HS-5 (cell line): ENCODE data around the gene ARHGEF5.
"Not testable (repeated sequence)": the region's sequence is repeated elsewhere in the genome, so short reads cannot be mapped to it uniquely, and the experiment has no call there.

Experiments
- DNase-seq: peaks from one replicate; pipeline ENCODE4 v3.0.0-alpha.2; 2012; ENCODE audit warnings: low read depth

Gene ARHGEF5

DNA sequence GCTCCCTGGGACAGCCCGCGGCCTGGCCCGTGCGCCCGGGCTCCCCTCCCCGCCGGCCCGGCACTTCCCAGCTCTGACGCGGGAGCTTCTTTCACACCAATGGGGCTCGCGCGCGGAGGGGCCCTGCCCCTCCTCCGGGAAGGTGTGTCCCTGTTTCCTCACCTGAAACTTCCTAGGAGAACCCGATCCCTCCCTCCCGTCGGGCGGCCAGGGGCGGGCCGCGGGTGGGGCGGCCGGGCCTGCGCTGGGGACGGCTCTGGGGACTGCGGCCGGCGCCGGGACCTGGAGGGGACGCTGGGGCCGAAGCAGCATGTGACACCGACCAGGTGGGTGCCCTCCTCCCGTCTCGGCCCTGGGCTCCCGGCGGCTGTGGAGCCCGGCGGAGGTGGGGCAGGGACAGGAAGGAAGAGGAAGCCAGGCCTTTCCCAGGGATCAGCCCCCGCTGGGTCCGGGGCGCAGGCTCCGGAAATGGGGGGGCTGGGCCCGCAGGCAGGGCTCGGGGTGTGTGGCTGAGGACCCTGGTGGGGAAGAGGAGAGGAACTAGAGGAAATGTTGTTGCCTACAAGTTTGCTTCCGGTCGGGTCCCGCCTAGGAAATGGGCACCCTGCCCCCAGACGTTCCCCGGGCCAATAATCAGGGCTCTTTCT lies at the start of gene ARHGEF5:
Gene ARHGEF5, plus strand, starts transcription at position 227 of the 647 bp plus-strand sequence. CDS start 7,268 bp downstream, outside the sequence.
- not testable (repeated sequence) for DNase-seq

DNA sequence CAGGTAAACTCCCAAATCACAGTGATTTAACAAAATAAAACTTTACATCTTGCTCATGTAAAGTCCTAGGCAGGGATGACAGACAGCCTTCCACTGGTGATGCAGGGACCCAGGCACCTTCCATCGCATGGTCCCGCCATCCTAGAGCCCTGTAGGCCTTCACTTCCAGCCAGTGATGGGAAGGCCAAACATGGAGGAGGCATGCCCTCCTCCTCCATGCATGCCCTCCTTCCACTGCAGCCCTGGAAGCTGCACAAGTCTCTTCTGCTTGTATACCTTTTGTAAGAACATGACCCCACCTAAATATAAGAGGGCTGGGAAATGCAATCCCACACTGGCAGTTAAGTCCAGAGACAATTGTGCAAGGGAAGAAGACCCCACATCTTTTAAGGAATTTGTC lies 45.5 kb upstream of the ARHGEF5 start:
- DNase-seq, result not testable (repeated sequence)

DNA sequence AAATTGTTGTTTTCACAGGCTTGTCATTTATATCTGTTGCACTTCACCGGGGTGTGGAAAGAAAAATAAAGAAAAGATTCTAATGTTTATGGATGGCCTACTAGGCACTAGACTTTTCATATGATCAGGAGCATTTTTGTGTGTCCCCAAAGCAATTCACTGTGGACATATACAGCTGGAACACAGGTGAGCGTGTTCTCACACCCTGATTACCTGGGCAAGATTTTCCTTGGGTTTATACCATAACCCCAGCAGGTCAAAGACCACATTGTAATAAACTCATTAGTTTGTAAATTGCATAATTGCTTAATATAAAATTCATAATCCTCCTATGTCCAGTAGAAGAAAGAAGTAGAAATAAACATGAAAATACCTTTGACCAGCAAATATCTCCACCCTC lies 44.0 kb upstream of the ARHGEF5 start:
- not testable (repeated sequence) for DNase-seq

DNA sequence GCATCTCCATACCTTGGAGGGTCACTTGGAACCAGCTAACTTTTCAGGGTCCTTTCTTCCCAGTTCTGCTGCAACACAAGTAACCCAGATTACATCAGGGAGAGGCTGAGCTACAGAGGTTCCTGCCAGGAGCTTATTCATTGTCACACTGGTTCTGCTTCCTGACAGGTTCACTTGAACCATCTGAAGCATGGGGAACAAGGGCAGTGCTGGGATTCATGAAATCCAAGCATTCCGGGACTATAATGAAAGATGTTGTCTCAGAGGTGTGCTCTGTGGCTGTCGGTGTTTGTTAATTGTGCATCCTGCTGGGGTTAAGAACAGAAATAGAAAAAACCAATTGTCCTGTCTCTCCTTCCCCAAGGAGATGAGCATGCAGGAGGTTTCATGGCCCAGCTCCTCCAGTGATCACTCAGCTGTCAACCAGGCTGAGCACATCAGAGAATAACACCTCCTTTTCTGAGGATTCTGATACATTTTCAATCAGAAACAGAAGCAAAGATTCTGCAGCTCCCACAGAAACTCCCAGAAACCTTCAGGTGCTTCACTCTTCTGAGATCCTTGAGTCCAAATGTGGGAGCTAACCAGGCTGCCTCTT lies 43.2 kb upstream of the ARHGEF5 start, which contains the start of gene OR2A1:
Gene OR2A1, plus strand, starts transcription at position 548 of the 598 bp plus-strand sequence. CDS start 5,706 bp downstream, outside the sequence.
- DNase-seq, result not testable (repeated sequence)

DNA sequence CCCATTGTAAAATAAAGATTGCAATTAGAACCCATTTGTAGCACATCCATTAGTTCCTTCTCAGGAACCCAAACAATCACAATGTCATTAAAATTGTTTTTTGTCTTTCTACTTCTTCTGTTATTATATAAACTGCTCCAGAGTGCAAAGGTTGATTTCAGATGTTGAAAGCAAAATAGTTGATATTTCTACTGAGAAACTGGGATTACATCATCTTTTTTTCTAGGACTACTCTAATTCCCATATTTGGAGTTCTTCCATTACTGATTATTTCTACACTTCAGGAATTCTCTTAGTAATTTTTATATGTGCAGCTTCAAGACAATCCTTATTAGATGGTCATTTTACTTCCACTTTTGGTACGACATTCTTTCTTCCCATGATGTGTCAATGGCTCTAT lies 37.7 kb upstream of the ARHGEF5 start:
- DNase-seq, result not testable (repeated sequence)

DNA sequence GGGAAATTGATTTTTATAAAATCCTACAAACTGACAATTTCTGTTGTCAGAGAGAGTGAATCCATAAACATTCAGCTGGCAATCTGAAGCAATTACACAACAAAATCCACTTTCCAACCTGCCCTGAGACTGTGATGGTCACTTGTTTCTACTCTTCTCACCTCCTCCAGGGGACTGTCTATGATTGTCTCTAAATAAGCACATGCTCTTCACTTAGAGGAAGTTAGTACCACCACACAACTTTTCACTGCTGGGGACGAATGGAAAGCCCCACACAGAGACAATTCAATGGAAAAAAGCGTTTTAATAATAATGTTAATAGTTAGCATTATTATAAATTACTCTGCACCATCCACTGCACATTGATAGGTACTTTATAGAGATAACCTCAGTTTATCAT lies 35.7 kb upstream of the ARHGEF5 start:
- DNase-seq, result not testable (repeated sequence)

DNA sequence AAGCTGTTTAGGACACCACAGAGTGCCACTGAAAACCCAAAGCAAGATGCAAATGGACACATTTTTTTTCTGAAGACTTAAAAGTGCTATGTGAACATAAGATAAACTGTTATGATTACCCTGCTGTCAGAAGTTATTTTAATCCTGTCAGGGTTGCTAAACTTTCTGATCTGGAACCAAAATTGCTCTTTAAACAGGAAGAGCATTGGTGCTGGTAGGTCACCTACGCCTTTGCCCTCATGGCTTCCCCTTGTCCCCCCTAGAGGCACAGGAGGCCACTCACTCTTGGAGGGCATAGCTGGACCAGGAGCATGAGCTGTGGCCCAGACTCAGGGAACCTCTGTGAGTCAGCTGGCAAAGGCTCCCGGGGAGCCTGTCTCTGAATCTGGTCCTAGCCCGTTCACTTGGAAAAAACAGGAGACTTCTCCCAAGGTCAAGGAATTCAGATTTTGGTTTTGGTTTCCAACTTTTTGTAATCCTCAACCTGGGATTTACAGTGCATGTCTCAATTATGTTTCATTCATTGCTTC lies 33.5 kb upstream of the ARHGEF5 start:
- DNase-seq, result not testable (repeated sequence)

DNA sequence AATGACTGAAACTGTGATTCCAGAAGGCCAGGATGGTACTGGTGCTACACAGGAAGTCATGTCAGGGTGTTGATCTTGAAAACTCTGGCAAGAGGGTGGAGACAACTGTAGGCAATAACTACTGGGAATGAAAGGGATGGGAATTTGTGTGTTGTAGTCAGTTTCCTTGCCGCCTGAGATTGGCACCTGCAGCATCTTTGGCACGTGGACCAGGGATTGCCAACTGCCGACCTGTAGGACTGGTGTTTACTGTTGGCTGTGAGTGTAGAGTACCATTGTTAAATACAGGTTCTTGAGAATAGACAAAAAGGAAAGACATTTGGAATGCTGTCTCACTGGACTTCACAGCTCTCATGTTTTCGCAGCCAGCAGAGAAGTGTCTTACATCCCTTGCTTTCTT lies 31.8 kb upstream of the ARHGEF5 start:
- DNase-seq, result not testable (repeated sequence)

DNA sequence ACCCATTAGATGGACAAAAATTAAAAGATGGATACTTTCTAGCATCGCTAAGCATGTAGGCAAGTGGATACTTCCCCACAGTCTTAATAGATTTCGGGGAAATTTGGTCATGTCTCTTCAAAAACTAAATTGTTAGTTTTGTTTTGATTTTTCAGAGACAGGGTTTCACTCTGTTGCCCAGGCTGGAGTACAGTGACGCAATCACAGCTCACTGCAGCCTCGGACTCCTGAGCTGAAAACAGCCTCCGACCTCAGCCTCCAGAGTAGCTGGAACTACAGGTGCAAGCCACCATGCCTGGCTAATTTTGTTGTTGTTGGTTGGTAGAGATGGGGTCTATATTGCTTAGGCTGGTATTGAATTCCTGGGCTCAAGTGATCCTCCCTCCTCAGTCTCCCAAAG lies 29.3 kb upstream of the ARHGEF5 start:
- DNase-seq, result not testable (repeated sequence)

DNA sequence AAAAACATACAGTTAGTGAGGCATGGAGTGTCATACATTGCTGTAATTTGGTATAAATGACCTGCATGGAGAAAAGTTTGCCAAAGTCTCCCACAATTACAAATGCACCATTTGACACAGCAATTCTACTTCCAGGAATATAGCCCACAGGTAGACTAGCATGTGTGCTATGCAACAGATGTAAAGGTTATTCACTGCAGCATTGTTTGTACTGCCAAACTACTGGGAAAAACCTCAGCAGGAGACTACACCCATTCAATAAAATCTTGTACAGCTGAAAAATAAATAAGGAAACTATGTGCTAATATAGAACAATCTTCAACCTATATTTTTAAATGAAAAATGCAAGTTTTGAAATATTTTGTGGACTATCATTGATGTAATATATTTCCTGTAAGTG lies 25.2 kb upstream of the ARHGEF5 start:
- not testable (repeated sequence) for DNase-seq

DNA sequence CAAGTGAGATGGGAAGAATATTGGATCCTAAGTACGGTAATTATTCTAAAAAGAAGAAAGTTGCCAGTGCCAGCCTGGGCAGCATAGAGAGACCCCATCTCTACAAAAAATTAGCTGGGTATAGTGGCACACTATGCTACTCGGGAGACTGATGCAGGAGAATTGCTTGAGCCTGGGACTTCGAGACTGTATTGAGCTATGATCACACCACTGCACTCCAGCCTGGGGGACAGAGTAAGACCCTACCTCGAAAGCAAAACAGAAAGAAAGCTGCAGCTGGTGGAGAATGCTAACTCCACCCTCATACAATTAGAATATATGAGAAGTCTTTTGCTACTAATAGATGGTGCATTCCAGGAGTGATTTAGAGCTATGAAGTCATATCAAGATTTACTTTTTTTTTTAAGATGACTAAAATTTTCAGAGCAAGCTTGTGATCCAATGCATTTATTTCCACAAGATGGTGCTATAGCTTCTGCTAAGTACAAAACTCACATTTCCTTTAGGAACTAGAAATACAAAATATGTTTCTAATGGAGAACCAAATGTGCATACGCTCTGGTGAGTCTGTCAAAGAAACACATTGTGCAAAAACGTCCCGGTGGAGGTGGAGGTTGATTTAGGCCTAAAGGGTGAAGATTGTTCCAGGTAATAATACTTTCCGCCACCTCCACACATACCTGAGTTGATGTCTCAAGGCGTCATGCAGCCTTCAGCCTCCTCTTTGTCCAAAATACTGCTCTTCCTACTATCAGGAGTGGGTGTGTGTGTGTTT lies 23.8 kb upstream of the ARHGEF5 start:
- DNase-seq, result not testable (repeated sequence)

DNA sequence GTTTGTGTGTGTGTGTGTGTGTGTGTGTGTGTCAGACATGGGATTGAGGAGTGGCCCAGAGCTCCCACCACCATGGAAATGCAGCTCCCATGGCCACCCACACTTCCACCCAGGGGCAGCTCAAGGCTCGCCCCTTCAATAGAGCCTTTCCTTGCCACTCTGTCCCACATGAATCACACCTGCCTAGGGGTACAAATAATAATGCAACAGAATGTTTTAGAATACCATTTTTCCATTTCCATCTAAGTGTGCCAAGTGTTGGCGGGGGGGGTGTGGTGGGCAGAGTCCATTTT lies 23.3 kb upstream of the ARHGEF5 start:
- not testable (repeated sequence) for DNase-seq

DNA sequence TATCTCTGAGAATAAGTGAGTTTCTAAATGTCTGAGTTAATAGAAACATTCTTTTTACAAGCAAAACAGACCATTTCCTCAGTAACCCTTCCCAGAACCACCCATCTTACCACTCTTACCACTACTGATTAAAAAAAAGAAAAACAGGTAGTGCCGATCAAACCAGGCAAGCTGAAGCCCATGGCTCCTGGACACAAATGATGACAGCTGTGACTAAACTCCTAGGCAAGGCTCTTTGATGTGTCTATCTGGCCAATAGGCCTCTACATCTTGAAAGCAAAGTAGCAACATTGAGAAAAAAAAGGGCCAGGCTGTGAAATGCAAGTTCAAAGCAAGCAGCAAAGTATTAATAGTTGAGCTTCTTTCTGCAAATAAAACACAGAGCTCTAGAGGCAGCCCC lies 6.6 kb upstream of the ARHGEF5 start:
- not testable (repeated sequence) for DNase-seq

DNA sequence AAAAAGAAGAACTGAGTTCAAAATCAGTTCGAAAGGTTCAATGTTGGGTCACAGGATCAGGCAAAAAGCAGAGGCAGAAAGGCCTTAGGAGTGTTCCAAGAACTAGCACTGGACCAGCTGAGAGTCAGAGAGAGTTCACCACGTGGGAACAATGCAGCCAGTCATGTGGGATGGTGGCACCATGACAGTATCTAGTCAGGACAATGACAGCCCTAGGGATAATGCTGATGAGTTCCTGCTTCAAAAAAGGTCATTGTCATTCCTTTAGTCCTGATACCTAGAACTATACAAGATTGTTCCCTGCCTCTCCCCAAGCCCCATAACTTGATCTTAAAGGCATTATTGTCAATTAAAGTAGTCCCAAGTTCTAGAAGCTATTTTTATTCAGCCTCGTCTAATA lies 3.5 kb upstream of the ARHGEF5 start:
- not testable (repeated sequence) for DNase-seq

DNA sequence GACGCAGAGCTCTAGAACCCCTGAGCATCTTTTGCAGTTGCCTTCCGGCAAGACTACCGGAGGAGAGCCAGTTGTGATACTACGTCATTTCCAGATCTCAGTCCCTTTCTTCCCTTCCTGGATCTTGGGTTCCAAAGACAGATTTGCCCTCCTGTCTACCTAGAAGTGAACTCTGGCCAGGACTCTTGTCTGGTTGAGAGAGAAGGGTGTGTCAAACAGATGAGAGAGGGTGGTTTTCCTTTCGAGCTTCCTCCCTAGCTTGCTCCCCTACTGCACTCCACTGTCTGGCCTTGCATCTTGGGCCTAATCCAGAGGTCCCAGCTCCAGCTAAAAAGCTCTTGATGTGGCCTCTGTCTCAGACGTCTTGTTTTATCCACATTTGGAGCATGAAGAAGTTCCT lies 983 bp downstream of the ARHGEF5 start:
- not testable (repeated sequence) for DNase-seq

DNA sequence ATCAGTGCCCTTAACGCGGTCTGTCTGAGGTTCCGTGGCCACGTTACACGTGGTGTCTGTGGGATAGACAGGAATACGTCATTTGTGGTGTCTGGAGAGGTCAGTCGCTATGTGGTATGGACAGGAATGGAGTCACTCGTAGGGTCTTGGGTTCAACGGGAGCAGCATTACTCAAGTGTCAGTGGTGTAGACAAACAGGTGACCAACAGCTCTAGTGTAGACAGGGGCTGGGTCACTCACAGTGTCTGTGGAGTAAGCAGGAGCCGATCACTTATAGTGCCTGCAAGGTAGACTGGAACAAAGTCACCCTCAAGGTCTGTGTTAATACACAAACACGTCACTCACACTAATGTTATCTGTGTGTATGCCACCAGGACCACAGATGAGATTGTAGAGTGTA lies 1.7 kb downstream of the ARHGEF5 start:
- not testable (repeated sequence) for DNase-seq

DNA sequence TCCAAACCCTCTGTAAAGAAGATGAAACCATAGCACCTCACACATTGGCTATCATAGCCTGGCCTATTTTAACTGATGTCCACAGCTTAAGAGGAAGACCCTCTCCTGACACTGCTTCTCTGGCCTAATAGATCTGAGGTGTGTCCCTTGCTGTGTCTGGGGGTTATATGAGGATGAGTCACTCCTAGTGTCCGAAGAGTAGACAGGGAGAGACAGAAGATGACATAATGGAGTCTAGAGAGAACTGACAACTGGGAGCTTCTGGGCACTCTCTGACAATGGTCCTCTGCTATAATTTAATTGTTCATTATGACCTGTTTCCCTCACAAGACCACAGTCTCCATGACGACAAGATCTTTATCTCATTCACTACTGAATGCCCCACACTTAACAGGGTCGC lies 6.9 kb downstream of the ARHGEF5 start:
- not testable (repeated sequence) for DNase-seq

DNA sequence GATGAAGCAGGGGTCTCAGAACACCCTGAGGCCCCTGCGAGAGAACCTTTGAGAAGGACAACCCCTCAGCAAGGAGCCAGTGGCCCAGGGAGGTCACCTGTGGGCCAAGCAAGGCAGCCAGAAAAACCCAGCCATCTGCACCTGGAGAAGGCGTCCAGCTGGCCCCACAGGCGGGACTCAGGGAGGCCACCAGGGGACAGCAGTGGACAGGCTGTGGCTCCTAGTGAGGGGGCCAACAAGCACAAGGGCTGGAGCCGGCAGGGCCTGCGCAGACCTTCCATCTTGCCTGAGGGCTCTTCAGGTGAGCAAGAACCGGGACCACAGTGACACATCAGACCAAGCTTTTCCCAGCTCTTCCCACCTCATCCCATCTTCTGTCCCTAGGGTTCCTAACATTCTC lies 10.3 kb downstream of the ARHGEF5 start:
- not testable (repeated sequence) for DNase-seq

DNA sequence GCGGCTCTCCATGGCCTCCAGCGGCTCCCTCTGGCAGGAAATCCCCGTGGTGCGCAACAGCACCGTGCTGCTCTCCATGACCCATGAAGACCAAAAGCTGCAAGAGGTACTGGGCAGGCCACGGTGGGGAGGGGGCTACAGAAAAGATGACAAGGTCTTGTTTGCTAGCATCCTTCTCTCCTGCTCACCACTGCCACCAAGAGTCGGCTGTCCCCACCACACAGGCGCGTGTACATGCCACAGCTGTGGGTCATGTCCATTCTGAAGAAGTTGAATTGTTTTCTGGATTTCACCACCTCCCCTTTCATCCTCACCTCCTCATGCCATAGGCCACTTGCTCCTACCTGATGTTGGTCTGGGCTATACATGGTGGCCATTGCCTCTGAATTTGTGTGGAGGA lies 12.0 kb downstream of the ARHGEF5 start:
- DNase-seq, result not testable (repeated sequence)

DNA sequence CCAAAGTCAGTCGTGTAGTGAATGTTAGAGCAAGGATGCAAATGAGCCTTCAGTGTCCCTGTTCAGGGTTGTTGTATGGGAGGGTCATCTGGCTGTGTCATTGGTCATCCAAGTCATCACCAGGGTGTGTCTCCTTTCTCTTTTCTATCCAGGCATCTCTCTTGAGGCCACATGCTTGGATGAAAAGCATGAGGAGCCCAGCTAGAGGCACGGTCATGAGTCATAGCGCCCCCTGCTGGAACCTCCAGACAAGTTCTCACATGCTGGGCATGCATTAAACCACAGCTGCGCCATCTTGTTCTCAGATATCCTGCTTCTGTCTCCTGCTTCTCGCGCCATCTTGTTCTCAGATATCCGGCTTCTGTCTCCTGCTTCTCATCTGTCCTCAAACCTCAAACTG lies 14.0 kb downstream of the ARHGEF5 start:
- not testable (repeated sequence) for DNase-seq

DNA sequence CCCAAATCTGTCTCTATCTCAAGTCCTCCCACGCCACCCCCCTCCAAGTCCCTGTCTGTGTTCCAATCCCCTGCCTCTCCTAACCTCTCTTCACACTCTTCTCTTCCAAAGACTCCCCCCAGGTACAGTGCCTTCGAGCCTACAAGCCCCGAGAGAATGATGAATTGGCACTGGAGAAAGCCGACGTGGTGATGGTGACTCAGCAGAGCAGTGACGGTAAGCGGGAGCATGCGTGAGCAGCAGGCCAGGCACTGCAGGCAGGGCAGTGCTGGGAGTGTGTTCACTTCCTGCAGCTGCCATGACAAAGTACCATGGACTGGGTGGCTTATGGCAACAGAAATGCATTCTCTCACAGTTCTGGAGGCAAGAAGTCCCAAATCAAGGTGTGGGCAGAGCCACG lies 23.4 kb downstream of the ARHGEF5 start:
- DNase-seq, result no peak

DNA sequence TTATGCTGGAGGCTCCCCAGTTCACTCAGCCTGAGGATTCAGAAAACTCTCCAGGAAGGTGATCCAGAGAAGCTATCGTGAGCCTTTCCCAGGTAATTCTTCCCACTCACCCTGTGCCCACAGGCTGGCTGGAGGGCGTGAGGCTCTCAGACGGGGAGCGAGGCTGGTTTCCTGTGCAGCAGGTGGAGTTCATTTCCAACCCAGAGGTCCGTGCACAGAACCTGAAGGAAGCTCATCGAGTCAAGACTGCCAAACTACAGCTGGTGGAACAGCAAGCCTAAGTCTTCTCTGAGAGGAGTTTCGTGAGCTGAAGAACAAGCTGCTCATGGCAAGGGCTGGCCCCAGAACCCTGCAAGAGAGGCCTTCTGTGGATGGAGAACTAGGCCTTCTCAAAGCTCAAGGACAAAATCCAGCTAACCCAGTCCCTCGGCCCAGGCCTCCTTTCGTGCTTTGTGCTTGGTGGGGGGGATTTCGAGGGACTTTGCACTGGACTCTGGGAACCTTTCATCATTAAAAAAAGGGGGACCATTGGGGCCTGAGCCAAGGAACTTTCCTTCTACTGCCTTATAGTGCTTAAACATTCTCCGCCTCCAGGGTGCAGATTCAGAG lies 24.7 kb downstream of the ARHGEF5 start:
- DNase-seq, result no peak
